Stimulated activated CD8-positive, alpha-beta memory T cell treated with anti-CD3 and anti-CD28 coated beads, Interleukin-12 subunit alpha, Interleukin-12 subunit beta, amount 100 ng/mL, for 4 hours (primary cell): ENCODE measurements around the gene C3orf33.

ENCODE experiments used
- DNase-seq: peaks from one replicate; pipeline ENCODE4 v3.0.0-alpha.2; 2020; ENCODE audit warnings: low read depth

C3orf33 gene

GRCh38 chr3:155785662-155786295, 20.3 kb downstream of the C3orf33 start:
- no peak for DNase-seq

- no peak for DNase-seq
Observed at GRCh38 chr3:155782390-155782953, 23.6 kb downstream of the C3orf33 start.

- DNase-seq, result no peak
Observed at GRCh38 chr3:155780291-155780690, 25.8 kb downstream of the C3orf33 start.

- no peak for DNase-seq
Observed at GRCh38 chr3:155778462-155778861, 27.6 kb downstream of the C3orf33 start.

- DNase-seq, result no peak
Observed at GRCh38 chr3:155772801-155773200, 33.3 kb downstream of the C3orf33 start.

GRCh38 chr3:155771126-155771525, 35.0 kb downstream of the C3orf33 start:
- no peak for DNase-seq

GRCh38 chr3:155766206-155766605, 39.9 kb downstream of the C3orf33 start:
- no peak for DNase-seq

- no peak for DNase-seq
Observed at GRCh38 chr3:155763870-155764463, 42.1 kb downstream of the C3orf33 start.

GRCh38 chr3:155760653-155761052, 45.4 kb downstream of the C3orf33 start:
- no peak for DNase-seq

GRCh38 chr3:155757577-155757976, 48.5 kb downstream of the C3orf33 start:
- no peak for DNase-seq

- DNase-seq, result no peak
Observed at GRCh38 chr3:155753038-155753639, 52.9 kb downstream of the C3orf33 start.

GRCh38 chr3:155748611-155749365, 57.3 kb downstream of the C3orf33 start:
- no peak for DNase-seq

GRCh38 chr3:155747946-155748290, 58.2 kb downstream of the C3orf33 start:
- DNase-seq, result no peak

- no peak for DNase-seq
Observed at GRCh38 chr3:155747286-155747945, 58.7 kb downstream of the C3orf33 start.

- no peak for DNase-seq
Observed at GRCh38 chr3:155746703-155747102, 59.4 kb downstream of the C3orf33 start.

GRCh38 chr3:155745795-155746550, 60.1 kb downstream of the C3orf33 start:
- no peak for DNase-seq

- no peak for DNase-seq
Observed at GRCh38 chr3:155744626-155745324, 61.3 kb downstream of the C3orf33 start, which contains the start of gene PLCH1. TSS of gene PLCH1 (minus strand) at chr3:155745071. CDS start at chr3:155704224, 40,847 bp downstream.

GRCh38 chr3:155744010-155744625, 62.0 kb downstream of the C3orf33 start:
- DNase-seq, result peak; percentile 10

GRCh38 chr3:155743606-155744005, 62.5 kb downstream of the C3orf33 start:
- DNase-seq, result no peak

- no peak for DNase-seq
Observed at GRCh38 chr3:155742349-155742965, 63.6 kb downstream of the C3orf33 start.
